Dendritic cell treated with granulocyte-macrophage colony-stimulating factor and Interleukin-4, amounts not matched to agents 40 ng/mL and 50 ng/mL, for 4 days (primary cell): ENCODE results near the gene GNB1L.

Experiments used
- H3K27ac Mint-ChIP-seq: one replicate; pipeline ENCODE4 v1.8.0; 2022; ENCODE audit warnings: mild to moderate bottlenecking, mixed read lengths
- H3K27me3 Mint-ChIP-seq: one replicate; pipeline ENCODE4 v1.8.0; 2022; ENCODE audit warnings: mild to moderate bottlenecking, mixed read lengths
- H3K36me3 Mint-ChIP-seq: one replicate; pipeline ENCODE4 v1.8.0; 2022; ENCODE audit warnings: low read depth, mixed read lengths
- H3K4me1 Mint-ChIP-seq: one replicate; pipeline ENCODE4 v1.8.0; 2022; ENCODE audit warnings: low read depth, mixed read lengths
- H3K4me3 Mint-ChIP-seq: one replicate; pipeline ENCODE4 v1.8.0; 2022; ENCODE audit warnings: mild to moderate bottlenecking, moderate library complexity, mixed read lengths
- H3K9me3 Mint-ChIP-seq: one replicate; pipeline ENCODE4 v1.8.0; 2022; ENCODE audit warnings: mixed read lengths
- intact Hi-C: fragments of 100-400 bp; cut with micrococcal nuclease; formaldehyde crosslinking; loops from one replicate; pipeline ENCODE4 v1.15.0; 2022

The GNB1L gene

DNA sequence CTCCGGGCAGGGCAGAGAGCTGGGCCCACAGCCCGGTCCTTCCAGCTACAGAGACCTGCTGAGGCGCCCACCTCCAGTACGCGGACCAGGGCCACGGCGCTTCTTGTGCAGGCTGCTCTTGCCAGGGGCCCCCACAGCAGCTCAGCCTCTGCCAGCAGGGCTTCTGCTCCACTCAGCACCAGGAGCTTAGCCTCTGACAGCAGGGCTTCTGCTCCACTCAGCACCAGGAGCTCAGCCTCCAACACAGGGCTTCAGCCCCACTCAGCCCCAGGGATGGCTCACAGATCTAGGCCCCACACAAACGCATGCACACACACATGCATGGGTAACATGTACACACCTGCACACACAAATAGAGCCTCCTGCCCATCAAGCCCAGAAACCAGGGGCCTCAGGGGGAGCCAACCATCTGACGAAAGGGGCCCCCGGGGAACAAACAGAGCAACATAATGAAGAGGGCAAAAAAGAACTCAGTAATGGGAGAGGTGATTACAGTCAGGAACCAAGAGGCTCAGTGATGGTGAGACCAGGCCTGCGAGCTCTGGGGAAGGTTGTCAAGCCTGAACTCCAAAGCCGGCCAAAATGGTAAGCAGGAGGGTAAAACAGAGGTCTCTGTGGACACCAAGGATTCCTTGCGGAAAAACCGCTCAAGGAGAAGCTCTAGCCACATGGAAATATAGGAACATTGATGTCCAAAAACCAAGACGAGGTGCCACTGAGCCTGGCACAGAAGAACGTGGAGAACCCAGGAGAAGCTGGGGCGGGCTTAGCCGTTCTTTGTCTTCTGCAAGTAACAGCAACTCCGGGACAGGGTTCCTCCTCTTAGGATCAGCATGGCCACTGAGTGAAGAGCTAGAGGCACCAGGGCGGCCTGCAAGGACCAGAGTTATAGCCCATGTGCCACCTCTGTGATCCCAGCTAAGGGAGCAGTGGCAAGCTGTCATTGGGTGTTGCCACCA lies 46.5 kb downstream of the GNB1L start:
- intact Hi-C loops: no loop called here
- peaks cover 34% of the 10 kb centered on the region for H3K36me3 Mint-ChIP-seq
- no peak overlapping the region for H3K27ac Mint-ChIP-seq
- no peaks in the 10 kb centered on the region for H3K9me3 Mint-ChIP-seq
- no peaks in the 10 kb centered on the region for H3K4me1 Mint-ChIP-seq
- H3K27me3 Mint-ChIP-seq: no peaks in the 10 kb centered on the region
- no peak overlapping the region for H3K4me3 Mint-ChIP-seq

DNA sequence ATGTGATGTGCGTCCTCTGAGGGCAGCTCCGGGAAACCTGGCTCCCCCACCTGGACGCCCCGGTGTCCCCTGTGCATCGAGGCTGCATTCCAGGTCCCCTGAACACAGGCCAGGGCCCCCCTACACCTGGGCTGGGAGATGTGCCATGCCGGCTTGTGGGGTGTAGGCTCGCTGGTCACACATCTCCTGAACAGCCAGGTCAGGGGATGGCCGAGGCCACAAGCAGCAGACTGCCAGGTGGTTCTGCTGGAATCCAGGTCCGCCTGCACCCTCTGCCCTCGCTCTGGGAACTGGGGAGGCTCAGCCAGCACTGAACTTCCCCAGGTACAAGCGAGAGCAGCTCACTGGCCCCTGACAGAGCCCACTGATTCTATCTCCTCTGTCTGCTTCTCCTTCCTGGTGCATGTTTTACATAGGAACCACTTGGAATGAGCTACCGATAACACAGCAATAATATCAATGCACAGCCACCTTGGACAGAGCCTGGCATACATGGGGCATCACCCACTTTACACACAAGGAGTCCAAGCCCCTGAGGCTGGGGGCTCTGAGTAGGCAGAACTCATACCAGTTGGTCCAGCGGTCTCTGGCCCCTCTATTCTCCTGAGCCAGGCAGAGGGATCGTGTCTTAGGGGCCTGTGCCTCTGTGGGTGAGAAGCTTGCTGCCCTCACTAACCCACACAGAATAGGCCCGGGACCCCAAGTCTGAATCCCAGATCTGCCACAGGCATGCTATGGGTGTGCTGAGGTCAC lies 47.3 kb downstream of the GNB1L start:
- Mint-ChIP-seq H3K27me3 (no peaks in the 10 kb centered on the region), H3K36me3 (peaks cover 36% of the 10 kb centered on the region), H3K27ac (no peak overlapping the region), H3K4me3 (no peak overlapping the region), H3K4me1 (no peaks in the 10 kb centered on the region), H3K9me3 (no peaks in the 10 kb centered on the region)
- intact Hi-C loops: no loop called here

DNA sequence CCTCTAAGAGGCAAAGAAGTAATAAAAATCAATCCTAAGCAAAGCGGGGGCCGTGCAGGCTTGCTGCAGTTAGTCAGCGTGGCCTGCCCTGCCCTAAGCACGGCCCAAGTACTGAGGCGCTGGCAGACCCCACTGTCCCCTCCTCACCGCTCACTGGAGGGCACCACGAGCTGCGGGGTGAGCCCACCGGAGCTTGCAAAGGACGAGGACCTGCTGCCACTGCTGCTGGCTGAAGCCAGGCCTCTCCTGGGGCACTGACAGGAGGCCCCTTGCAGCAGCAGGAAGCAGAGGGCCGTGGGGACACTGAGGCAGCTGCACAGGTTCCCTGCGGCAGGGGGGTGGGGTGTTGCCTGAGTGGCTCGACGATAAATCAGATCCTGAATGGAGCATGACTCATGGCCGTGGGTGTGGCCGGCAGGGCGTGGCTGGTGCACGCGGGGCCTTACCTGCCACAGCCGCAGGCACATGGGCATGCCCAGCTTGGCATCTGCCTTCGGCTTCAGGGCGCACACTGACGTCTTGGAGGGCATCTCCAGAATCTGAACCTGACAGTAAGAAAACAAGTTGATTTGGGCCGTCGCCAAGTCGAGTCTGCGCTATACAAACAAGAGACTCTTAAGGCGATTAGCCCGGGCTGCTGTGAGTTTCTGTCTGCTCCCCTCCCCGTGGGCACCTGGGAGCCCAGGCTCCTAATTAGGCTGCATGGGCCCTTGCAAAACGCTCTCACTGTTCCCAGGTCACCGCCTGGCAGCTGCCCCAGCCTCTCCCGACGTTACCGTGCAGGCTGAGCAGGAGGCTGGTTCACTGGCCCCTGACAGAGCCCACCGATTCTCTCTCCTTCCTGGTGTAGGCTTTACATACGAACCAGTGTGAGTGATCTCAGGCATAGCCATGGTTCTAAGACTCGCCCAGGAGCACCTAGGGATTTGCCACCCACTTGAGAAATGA lies 48.2 kb downstream of the GNB1L start:
- no peaks in the 10 kb centered on the region for H3K27me3 Mint-ChIP-seq
- intact Hi-C loops: no loop called here
- no peak overlapping the region for H3K4me3 Mint-ChIP-seq
- no peaks in the 10 kb centered on the region for H3K4me1 Mint-ChIP-seq
- H3K27ac Mint-ChIP-seq: no peak overlapping the region
- H3K9me3 Mint-ChIP-seq: no peaks in the 10 kb centered on the region
- H3K36me3 Mint-ChIP-seq: peaks cover 35% of the 10 kb centered on the region

DNA sequence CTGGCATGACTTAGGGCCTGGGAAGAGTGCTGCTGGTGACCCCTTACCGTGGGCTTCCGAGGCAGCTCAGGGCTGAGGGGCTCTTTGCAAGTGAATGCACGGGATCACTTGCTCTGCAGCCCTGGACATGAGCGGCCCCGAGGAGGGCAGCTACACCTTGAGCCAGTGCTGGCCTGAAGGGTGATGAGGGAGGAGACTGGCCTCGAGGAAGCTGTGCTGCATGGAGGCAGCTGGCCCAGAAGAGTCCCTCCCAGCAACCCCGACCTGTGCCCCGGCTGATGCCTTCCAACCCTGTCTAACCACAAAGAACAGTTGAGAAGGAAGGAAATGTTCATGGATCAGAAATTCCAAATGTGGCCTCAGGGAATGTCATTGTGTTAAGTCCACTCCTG lies 48.9 kb downstream of the GNB1L start:
- no peak overlapping the region for H3K27ac Mint-ChIP-seq
- intact Hi-C loops: no loop called here

DNA sequence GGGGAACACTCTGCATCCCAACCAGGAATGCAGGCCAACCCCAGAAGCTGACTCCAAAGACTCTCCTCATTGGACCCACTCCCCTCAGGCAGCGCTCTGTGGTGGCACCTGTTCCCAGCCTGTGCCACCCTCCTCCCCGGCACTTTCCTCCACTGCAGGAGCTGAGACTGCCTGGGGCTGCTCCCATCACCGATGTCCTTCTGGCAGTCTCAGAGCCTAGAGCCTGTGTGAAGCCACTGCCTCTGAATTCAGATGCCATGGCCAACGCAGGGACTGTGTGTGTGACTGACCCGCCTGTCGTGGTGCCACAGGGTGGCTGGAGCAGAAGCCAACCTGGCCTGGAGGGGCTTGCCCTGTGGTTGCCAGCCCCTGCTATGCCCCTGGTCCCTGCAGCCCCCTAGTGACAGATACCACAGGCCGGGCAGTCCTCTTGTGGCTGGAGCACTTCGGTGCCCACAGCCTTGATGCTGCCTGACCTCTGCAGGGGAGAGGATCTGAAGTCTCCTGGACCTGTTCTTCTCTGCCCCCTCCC lies 50.9 kb downstream of the GNB1L start:
- Mint-ChIP-seq H3K27ac (no peak overlapping the region), H3K4me3 (no peak overlapping the region), H3K4me1 (no peaks in the 10 kb centered on the region), H3K36me3 (peaks cover 36% of the 10 kb centered on the region), H3K9me3 (no peaks in the 10 kb centered on the region), H3K27me3 (no peaks in the 10 kb centered on the region)
- intact Hi-C loops: no loop called here

More for the DNA sequence above, 48.9 kb downstream of the GNB1L start:
- Mint-ChIP-seq H3K36me3 (peaks cover 36% of the 10 kb centered on the region), H3K9me3 (no peaks in the 10 kb centered on the region), H3K4me1 (no peaks in the 10 kb centered on the region), H3K4me3 (no peak overlapping the region), H3K27me3 (no peaks in the 10 kb centered on the region)

DNA sequence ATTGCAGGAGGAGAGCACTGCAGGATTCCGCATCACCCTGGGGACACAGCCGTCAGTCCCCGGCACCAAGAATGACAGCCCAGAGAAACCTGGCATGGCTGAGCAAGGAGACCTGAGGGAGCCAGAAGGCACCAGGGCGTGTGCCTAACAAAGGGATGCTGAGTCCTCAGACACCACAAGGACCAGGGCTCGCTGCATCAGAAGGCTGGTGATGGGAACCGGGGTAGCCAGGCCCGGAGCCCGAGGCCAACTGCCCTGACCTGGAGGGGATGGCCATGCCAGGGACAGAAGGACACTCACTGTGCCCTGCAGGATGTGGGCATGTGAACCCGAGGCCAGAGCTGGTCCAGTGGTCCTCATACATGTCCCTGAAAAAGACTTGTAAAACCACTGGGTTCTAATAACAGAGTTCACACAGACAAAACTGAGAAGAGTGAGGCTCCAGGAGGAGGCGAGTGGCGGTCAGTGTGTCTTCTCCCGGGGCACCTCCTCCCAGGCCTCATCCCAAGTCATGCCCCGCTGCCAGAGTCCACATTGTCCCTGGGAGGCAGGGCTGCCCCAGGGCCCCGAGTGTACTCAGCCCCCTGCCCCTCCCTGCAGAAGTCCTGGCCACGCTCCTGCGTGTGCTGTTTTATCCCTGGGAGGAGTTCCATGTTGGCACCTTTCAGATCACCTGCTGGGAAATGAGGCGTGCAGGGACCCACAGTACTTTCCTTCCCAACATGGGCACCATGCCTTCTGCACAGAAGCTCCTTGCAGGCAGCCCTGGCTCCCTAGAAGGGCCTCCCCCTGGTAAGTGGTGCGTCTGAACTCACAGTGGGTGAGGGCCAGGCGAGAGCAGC lies 51.6 kb downstream of the GNB1L start:
- intact Hi-C loops: no loop called here
- H3K36me3 Mint-ChIP-seq: peaks cover 36% of the 10 kb centered on the region

DNA sequence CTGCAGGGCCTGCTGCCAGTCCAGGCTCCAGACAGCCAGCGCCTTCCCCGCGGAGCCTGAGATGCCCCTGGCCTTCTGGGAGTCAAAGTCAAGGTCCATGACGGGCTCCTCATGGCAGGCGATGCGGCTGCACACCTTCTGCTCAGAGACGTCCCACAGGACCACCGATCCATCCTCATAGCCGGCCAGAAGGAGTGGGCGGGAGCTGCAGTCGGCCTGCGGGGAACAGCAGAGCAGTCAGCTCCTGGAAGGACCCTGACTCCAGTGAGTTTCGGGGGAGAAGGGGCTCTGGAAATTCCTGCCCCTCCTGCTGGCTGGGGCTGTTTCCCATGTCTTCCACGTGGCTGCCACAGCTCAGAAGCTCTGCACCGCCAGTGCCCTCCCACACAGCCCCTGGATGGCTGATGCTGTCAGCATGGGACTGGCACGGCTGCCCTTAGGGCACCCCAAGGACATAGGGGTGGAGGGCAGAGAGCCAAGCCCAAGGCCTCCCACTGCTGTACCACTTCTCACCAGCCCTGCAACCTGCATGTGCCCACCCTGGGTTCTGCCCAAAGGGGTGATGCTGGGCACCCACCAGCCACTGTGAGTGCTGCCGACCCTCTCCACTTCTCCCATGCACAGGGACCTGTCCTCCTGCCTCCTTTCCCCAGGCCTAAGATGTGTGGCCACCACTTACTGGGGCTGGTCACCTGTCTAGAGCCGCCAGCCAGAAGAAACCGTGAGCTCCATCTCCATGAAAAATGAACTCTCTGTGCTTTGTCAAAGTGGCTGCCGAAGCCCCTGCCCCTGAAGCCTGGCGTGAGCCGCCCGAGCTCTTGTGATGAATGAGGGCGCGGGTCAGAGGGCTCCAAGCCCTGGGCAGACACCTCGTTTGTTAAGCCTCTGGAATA lies 52.4 kb downstream of the GNB1L start:
- Mint-ChIP-seq H3K9me3 (no peaks in the 10 kb centered on the region), H3K4me3 (no peak overlapping the region), H3K27me3 (no peaks in the 10 kb centered on the region), H3K27ac (no peak overlapping the region), H3K36me3 (peaks cover 36% of the 10 kb centered on the region), H3K4me1 (no peaks in the 10 kb centered on the region)
- intact Hi-C loops: no loop called here

More for the DNA sequence above, 51.6 kb downstream of the GNB1L start:
- no peaks in the 10 kb centered on the region for H3K9me3 Mint-ChIP-seq
- H3K27ac Mint-ChIP-seq: no peak overlapping the region
- H3K4me3 Mint-ChIP-seq: no peak overlapping the region
- H3K27me3 Mint-ChIP-seq: no peaks in the 10 kb centered on the region
- no peaks in the 10 kb centered on the region for H3K4me1 Mint-ChIP-seq

DNA sequence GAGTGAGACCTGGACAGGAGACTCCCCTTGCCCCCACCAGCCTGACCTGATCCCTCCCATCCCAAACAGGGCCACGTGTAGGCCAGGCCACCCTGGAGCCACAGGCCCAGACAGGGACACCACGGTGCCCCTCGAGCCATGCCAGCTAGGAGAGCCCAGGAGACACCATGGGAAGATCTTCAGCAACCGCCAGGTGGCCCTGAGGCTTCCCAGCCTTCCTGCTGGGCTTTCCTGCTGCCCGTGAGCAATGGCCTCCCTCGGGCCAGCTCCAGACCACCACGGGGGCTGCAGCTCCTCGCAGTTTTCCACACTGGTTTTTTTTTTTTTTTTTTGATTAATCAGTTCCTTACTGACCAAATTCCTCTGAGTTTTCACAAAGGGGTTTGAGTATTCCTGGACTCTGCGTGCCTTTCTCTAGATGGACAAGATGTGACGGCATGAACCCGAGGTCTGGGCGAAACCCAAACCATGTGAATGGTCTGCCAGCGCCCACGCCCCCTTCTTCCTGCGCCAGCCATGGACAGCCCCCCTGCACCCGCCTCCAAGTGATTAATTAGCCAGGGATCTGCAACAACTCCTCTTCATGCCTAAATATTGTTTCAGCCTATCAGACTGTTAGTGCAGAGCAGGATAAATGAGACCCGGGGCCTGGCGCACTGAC lies 53.2 kb downstream of the GNB1L start:
- intact Hi-C loops: no loop called here
- no peak overlapping the region for H3K4me3 Mint-ChIP-seq
- H3K27ac Mint-ChIP-seq: no peak overlapping the region

DNA sequence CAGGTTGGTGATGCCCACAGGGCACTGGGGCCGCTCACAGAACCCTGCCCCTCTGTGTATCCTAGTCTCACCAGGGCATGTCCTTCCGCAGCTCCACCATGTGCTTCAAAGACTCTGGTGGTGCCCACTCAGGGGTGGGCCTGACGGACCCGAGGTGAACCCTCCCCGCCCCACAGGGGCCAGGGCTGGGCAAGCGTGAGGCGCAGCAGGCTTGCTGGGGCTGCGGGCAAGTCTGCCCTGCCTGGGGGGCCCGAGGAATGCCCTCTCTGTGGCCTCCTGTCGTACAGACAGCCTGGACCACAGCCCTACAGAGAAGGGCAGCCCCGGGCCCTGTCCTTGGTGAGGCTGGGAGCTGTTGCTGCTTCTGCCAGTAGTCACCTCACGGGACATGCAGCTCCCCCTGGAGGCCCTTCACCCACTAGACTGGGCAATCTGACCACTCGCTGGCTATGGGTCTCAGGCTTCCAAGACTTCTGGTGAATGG lies 53.9 kb downstream of the GNB1L start:
- H3K36me3 Mint-ChIP-seq: peaks cover 25% of the 10 kb centered on the region
- H3K27me3 Mint-ChIP-seq: no peaks in the 10 kb centered on the region
- no peak overlapping the region for H3K27ac Mint-ChIP-seq
- intact Hi-C loops: no loop called here
- H3K4me3 Mint-ChIP-seq: no peak overlapping the region
- H3K9me3 Mint-ChIP-seq: no peaks in the 10 kb centered on the region
- no peaks in the 10 kb centered on the region for H3K4me1 Mint-ChIP-seq

More for the DNA sequence above, 53.2 kb downstream of the GNB1L start:
- H3K9me3 Mint-ChIP-seq: no peaks in the 10 kb centered on the region
- H3K4me1 Mint-ChIP-seq: no peaks in the 10 kb centered on the region
- H3K36me3 Mint-ChIP-seq: peaks cover 31% of the 10 kb centered on the region
- no peaks in the 10 kb centered on the region for H3K27me3 Mint-ChIP-seq

DNA sequence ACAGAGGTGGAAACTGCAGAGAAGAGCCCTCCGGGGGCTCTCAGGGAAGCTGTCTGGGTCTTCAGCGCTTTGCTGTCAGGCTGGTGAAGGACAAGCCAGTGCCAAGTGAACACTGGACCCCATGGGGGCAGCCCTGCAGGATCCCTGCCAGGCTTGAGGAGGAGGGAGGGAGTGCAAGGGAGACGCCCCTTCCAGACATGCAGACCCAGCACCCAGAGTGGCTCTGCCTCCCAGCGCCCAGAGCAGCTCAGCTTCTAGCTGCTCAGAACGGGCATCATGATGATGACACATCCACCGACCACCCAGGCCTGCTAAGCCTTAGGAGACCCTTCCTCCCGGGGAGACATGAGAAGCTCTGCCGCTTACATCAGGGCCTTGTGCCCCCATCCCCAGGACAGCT lies 54.4 kb downstream of the GNB1L start:
- H3K27ac Mint-ChIP-seq: no peak overlapping the region
- H3K9me3 Mint-ChIP-seq: no peaks in the 10 kb centered on the region
- H3K4me1 Mint-ChIP-seq: no peaks in the 10 kb centered on the region
- H3K27me3 Mint-ChIP-seq: no peaks in the 10 kb centered on the region
- peaks cover 23% of the 10 kb centered on the region for H3K36me3 Mint-ChIP-seq
- intact Hi-C loops: no loop called here
- H3K4me3 Mint-ChIP-seq: no peak overlapping the region

DNA sequence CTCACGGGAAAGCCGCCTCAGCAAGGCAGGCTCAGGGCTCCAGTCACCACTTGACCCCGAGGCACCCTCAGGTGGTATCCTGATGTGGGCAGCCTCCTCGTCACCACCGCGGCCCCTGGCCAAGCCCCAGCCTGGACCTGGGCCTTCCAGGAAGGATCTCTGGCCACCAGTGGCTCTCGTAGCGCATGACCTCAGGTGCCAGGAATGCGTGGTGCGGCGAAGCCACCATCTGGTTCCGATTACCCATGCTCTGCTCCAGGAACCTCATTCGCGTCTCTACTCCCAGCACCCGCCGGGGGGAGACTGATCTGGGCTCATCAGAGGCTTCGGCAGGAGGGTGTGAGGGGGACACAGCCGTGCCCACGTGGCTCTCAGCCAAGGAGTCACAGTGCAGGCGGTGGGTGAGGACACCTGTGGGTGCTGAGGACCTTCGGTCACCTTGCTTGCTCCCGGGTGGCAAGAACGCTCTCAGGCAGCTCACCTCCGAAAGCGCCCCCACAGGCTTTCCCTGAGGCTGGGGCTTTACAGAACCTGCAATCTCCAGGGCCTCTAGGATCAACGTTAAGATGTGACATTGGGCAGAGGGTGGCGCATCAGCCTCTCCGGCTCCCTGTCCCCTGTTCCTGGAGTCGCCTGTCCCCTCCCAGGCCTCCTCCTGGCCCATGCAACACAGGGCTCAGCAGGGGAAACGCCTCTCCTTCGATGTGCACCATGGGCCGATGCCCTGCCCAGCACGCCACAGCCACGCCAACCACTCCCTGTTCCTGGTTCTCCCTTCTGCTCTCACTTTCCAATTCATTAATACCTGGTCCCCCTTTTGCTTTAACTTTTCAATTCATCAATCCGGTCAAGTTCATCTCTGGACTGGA lies 55.1 kb downstream of the GNB1L start:
- H3K36me3 Mint-ChIP-seq: peaks cover 23% of the 10 kb centered on the region

More for the DNA sequence above, 55.1 kb downstream of the GNB1L start:
- no peaks in the 10 kb centered on the region for H3K4me1 Mint-ChIP-seq
- H3K9me3 Mint-ChIP-seq: no peaks in the 10 kb centered on the region
- H3K27me3 Mint-ChIP-seq: no peaks in the 10 kb centered on the region
- intact Hi-C loops: no loop called here
- H3K27ac Mint-ChIP-seq: no peak overlapping the region
- H3K4me3 Mint-ChIP-seq: no peak overlapping the region
